ENCODE measurements around the gene TRAK2. TPM values are rescaled to one million over a fixed set of nuclear protein-coding genes. Genes with fewer than 3 reads are reported as not detected.

TRAK2 gene
- total and polyA plus RNA-seq, 2 of the 8 experiments (the other 6 are each of a cell fraction or from before 2014, with no cell fraction given) = 4.5 to 15.7 TPM

- TF ChIP-seq JUND (IDR thresholded peaks at IDR 0.05; ENCODE audit: low read length) (no peak), JUN (IDR thresholded peaks at IDR 0.05; ENCODE audit: low read depth, low read length) (no peak), MAFK (IDR thresholded peaks at IDR 0.05; ENCODE audit: low read depth, low read length) (no peak), CEBPB (IDR thresholded peaks at IDR 0.05; ENCODE audit: low read depth, low read length) (no peak), CTCF (IDR thresholded peaks at IDR 0.05; ENCODE audit: control extremely low read depth in 1 of 3, insufficient read depth in 1 of 3, low read depth in 1 of 3, low read length in 3 of 3) (no peak), SIN3A (conservative IDR thresholded peaks at IDR 0.05 in 1 of 2, IDR thresholded peaks at IDR 0.05 in 1 of 2; ENCODE audit: low read depth in 1 of 2, low read length in 2 of 2) (no peak), BACH1 (IDR thresholded peaks at IDR 0.05; ENCODE audit: low read length) (no peak)
- no peaks in the 10 kb centered on the region for H3K4me1 ChIP-seq (replicated peaks in 1 of 4; ENCODE audit: control insufficient read depth in 3 of 4, insufficient read depth in 4 of 4, low read length in 3 of 4)
- H4K8ac ChIP-seq (ENCODE audit: extremely low read depth, insufficient read depth, low read length) = no peak overlapping the region
- no peaks in the 10 kb centered on the region for H4K20me1 ChIP-seq (replicated peaks in 1 of 2; ENCODE audit: control insufficient read depth in 1 of 2, insufficient read depth in 2 of 2, low read length in 2 of 2)
- no peak for FAIRE-seq
- H3K14ac ChIP-seq (ENCODE audit: insufficient read length) = no peak overlapping the region
- H3K56ac ChIP-seq (replicated peaks; ENCODE audit: insufficient read length, low read depth, low read length) = no peak overlapping the region
- no peak overlapping the region for H2BK5ac ChIP-seq (ENCODE audit: low read depth, low read length)
- no peak overlapping the region for H2AFZ ChIP-seq (ENCODE audit: low read length)
- H3K4me3 ChIP-seq (ENCODE audit: extremely low read depth in 1 of 4, insufficient read depth in 2 of 4, low read depth in 3 of 4, low read length in 4 of 4) = no peak overlapping the region
- ChIA-PET CTCF (ENCODE audit: partially characterized antibody) (interaction anchor here (0.6 to 6.1 kb wide), 3 partner anchors 14 to 123 kb away, joined by 3 to 59 read pairs (median 4); no protein-coding TSS in a partner anchor), POLR2A (ENCODE audit: partially characterized antibody) (no interaction called here)
- H2BK15ac ChIP-seq (ENCODE audit: low read length) = no peak overlapping the region
- H3K4me2 ChIP-seq (ENCODE audit: insufficient read depth in 1 of 2, low read depth in 2 of 2, low read length in 2 of 2) = no peak overlapping the region
- peaks cover 10 to 13% of the 10 kb centered on the region in 2 experiments for H3K9me3 ChIP-seq (ENCODE audit: insufficient read depth in 2 of 2, low read depth in 1 of 2, low read length in 1 of 2)
- H3K79me2 ChIP-seq (ENCODE audit: control insufficient read depth in 1 of 2, insufficient read depth in 2 of 2, low read length in 2 of 2) = no peaks in the 10 kb centered on the region
- no peak overlapping the region for H2AK5ac ChIP-seq (ENCODE audit: low read depth, low read length)
- H4K91ac ChIP-seq (replicated peaks; ENCODE audit: insufficient read length, low read length) = no peak overlapping the region
- no peak overlapping the region for H2BK12ac ChIP-seq (ENCODE audit: low read depth, low read length)
- no peak overlapping the region for H3K23ac ChIP-seq (ENCODE audit: insufficient read length)
- H3K27me3 ChIP-seq (replicated peaks in 1 of 4; ENCODE audit: control insufficient read depth in 3 of 4, extremely low read depth in 1 of 4, insufficient read depth in 3 of 4, low read length in 3 of 4) = no peaks in the 10 kb centered on the region
- H3K36me3 ChIP-seq (ENCODE audit: control insufficient read depth in 2 of 4, insufficient read depth in 4 of 4, low read length in 3 of 4) = peaks cover 0 to 4% (median 0%) of the 10 kb centered on the region in 4 experiments; a peak in 1 of 8 replicates
- H2BK20ac ChIP-seq (ENCODE audit: low read length) = no peak overlapping the region
- no peak overlapping the region for H3K9ac ChIP-seq (replicated peaks in 1 of 4; ENCODE audit: extremely low read depth in 1 of 4, low read depth in 3 of 4, low read length in 3 of 4)
- no peaks in the 10 kb centered on the region for H3K23me2 ChIP-seq (ENCODE audit: low read depth, low read length)
- H3K4ac ChIP-seq (replicated peaks; ENCODE audit: insufficient read length, low read depth, low read length) = no peak overlapping the region
- 91% methylated on average over 4 of the region's 4 CpGs; no CpG with 5 or more reads in 1 of the 2 experiments for WGBS, 2 experiments (ENCODE audit: extremely low coverage in 1 of 2, insufficient coverage in 1 of 2, insufficient read length in 1 of 2, insufficient replicate concordance in 2 of 2, low coverage in 1 of 2, low lambda C conversion rate in 2 of 2, missing lambda C conversion rate in 1 of 2)
- H2BK120ac ChIP-seq (replicated peaks; ENCODE audit: low read depth, low read length) = no peak overlapping the region
- no peak for DNase-seq (ENCODE audit: low read depth in 1 of 2, low spot score in 2 of 2)
- no peak overlapping the region for H3K27ac ChIP-seq (ENCODE audit: low read depth, low read length)
- H3K79me1 ChIP-seq (ENCODE audit: low read depth, low read length) = no peaks in the 10 kb centered on the region
- no peak overlapping the region for H3K18ac ChIP-seq (ENCODE audit: extremely low read depth, low read length)
- no peak overlapping the region for H4K5ac ChIP-seq (ENCODE audit: insufficient read length, low read depth, low read length)
These were observed 91.0 kb downstream of the TRAK2 start for GRCh38 chr2:201360256-201360655.

Measured in H1 (cell line).